ENCODE data around the gene BCAP29.

- TF ChIP-seq, protein P1, sequence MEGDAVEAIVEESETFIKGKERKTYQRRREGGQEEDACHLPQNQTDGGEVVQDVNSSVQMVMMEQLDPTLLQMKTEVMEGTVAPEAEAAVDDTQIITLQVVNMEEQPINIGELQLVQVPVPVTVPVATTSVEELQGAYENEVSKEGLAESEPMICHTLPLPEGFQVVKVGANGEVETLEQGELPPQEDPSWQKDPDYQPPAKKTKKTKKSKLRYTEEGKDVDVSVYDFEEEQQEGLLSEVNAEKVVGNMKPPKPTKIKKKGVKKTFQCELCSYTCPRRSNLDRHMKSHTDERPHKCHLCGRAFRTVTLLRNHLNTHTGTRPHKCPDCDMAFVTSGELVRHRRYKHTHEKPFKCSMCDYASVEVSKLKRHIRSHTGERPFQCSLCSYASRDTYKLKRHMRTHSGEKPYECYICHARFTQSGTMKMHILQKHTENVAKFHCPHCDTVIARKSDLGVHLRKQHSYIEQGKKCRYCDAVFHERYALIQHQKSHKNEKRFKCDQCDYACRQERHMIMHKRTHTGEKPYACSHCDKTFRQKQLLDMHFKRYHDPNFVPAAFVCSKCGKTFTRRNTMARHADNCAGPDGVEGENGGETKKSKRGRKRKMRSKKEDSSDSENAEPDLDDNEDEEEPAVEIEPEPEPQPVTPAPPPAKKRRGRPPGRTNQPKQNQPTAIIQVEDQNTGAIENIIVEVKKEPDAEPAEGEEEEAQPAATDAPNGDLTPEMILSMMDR (conservative IDR thresholded peaks at IDR 0.05; ENCODE audit: low read depth, low read length) = no peak
- TF ChIP-seq BHLHE40 (IDR thresholded peaks at IDR 0.05; ENCODE audit: low read depth, low read length) (peak; percentile 16; the same call in 1 of the 2 replicates), MXI1 (IDR thresholded peaks at IDR 0.05; ENCODE audit: borderline replicate concordance, low read depth, low read length) (no peak), CEBPB (IDR thresholded peaks at IDR 0.05; ENCODE audit: low read depth, low read length) (peak; percentile 77), CHD1 (IDR thresholded peaks at IDR 0.05; ENCODE audit: low read depth, low read length) (no peak), RAD21 (IDR thresholded peaks at IDR 0.05; ENCODE audit: low read length) (no peak)
- TF ChIP-seq, protein P2, sequence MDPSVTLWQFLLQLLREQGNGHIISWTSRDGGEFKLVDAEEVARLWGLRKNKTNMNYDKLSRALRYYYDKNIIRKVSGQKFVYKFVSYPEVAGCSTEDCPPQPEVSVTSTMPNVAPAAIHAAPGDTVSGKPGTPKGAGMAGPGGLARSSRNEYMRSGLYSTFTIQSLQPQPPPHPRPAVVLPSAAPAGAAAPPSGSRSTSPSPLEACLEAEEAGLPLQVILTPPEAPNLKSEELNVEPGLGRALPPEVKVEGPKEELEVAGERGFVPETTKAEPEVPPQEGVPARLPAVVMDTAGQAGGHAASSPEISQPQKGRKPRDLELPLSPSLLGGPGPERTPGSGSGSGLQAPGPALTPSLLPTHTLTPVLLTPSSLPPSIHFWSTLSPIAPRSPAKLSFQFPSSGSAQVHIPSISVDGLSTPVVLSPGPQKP (IDR thresholded peaks at IDR 0.05; ENCODE audit: borderline replicate concordance, low read depth, low read length) = no peak
Measured at GRCh38 chr7:107659666-107660065, 79.6 kb downstream of the BCAP29 start.
